K562 (cell line): ENCODE results near the gene PRRT2. TPM values are rescaled to one million over a fixed set of nuclear protein-coding genes. Genes with fewer than 3 reads are reported as not detected.

Experiments used
- ATAC-seq: fragments of 200-7000 bp; cut with Tn5 transposase; 3 replicates; pipeline ENCODE4 v1.9.1; 2020; ENCODE audit warnings: moderate library complexity
- BruUV-seq: library from RNA; stranded (reverse); fragments of 400-500 nt; replicated peaks from 2 replicates; lab custom pipeline; 2021; lab: Mats Ljungman, UMichigan
- CTCF ChIA-PET: fragments of 300-600 bp; formaldehyde crosslinking; extraction: SDS; loops from one replicate; lab custom pipeline; 2021; ENCODE audit warnings: low intra/inter-chr PET ratio; lab: Yijun Ruan, JAX
- POLR2A ChIA-PET: fragments of 300-600, 350-650 bp; sonication (Branson Sonifier 250); formaldehyde crosslinking; extraction: SDS; loops from one replicate; lab custom pipeline; 2021; ENCODE audit warnings: antibody characterized with exemption, inconsistent platforms; lab: Yijun Ruan, JAX
- DNase-seq, 4 experiments: peaks; one replicate each; pipeline versions ENCODE4 v3.0.0 to v3.0.0-alpha.2; 2011 to 2018; ENCODE audit warnings: low spot score in 3 of 4, mixed read lengths in 3 of 4; ENCODE audit errors: extremely low read depth in 1 of 4
- FAIRE-seq: peaks from 2 replicates; lab custom pipeline; 2011; peaks lifted over from hg19 to GRCh38; lab: Jason Lieb, UNC
- H2AFZ ChIP-seq: 2 replicates; pipeline ENCODE4 v1.6.0; 2011; ENCODE audit warnings: low read depth, low read length, control low read depth, inconsistent platforms
- H3K27ac ChIP-seq: fragments of 200-600 bp; 3 replicates; pipeline ENCODE4 v1.8.0; 2011; ENCODE audit warnings: low read depth, mild to moderate bottlenecking, control low read depth, inconsistent platforms, low read length, moderate library complexity, mixed read lengths; ENCODE audit errors: extremely low read depth
- H3K27me3 ChIP-seq, 2 experiments: fragments of 300-600 bp in 1 of 2; 2 replicates in 1 of 2; 3 replicates in 1 of 2; pipeline versions ENCODE4 v1.6.0 to v1.8.0; 2011; ENCODE audit warnings: inconsistent platforms in 2 of 2, low read length in 2 of 2, mild to moderate bottlenecking in 1 of 2, mixed read lengths in 1 of 2, moderate library complexity in 1 of 2; ENCODE audit not compliant: control insufficient read depth in 2 of 2, insufficient read depth in 2 of 2
- H3K36me3 ChIP-seq: fragments of 300-600 bp; 3 replicates; pipeline ENCODE4 v1.8.0; 2011; ENCODE audit warnings: mild to moderate bottlenecking, low read length, inconsistent platforms; ENCODE audit not compliant: control insufficient read depth, insufficient read depth
- H3K4me1 ChIP-seq, 2 experiments: fragments of 200-600 bp in 1 of 2; replicated peaks in 1 of 2; 2 replicates in 1 of 2; 3 replicates in 1 of 2; pipeline versions ENCODE4 v1.5.1 to v1.8.0; 2011; ENCODE audit warnings: inconsistent platforms in 2 of 2, low read length in 2 of 2, mild to moderate bottlenecking in 1 of 2, mixed read lengths in 1 of 2, moderate library complexity in 1 of 2; ENCODE audit not compliant: control insufficient read depth in 2 of 2, insufficient read depth in 2 of 2
- H3K4me2 ChIP-seq: 2 replicates; pipeline ENCODE4 v1.6.1; 2011; ENCODE audit warnings: low read length, control low read depth, inconsistent platforms, mixed read lengths; ENCODE audit not compliant: insufficient read depth
- H3K4me3 ChIP-seq: fragments of 200-600 bp; sonication (generic), shearing (Covaris generic); 2 replicates; pipeline ENCODE4 v1.5.1; 2016; ENCODE audit warnings: control low read depth, inconsistent platforms
- H3K79me2 ChIP-seq: fragments of 200-600 bp; 3 replicates; pipeline ENCODE4 v1.8.0; 2011; ENCODE audit warnings: low read length, inconsistent platforms; ENCODE audit not compliant: control insufficient read depth, insufficient read depth
- H3K9ac ChIP-seq, 2 experiments: 2 replicates each; pipeline versions ENCODE4 v1.6.0 to v1.6.1; 2011; ENCODE audit warnings: low read depth in 2 of 2, low read length in 2 of 2, control low read depth in 1 of 2, inconsistent platforms in 1 of 2, mild to moderate bottlenecking in 1 of 2, mixed read lengths in 1 of 2; ENCODE audit not compliant: insufficient read depth in 1 of 2
- H3K9me1 ChIP-seq: one replicate; pipeline ENCODE4 v1.6.0; 2011; ENCODE audit warnings: inconsistent platforms, mild to moderate bottlenecking, low read length, moderate library complexity; ENCODE audit not compliant: control insufficient read depth, insufficient read depth
- H3K9me3 ChIP-seq: replicated peaks from 2 replicates; pipeline ENCODE4 v1.5.1; 2011; ENCODE audit warnings: low read depth, low read length, inconsistent platforms; ENCODE audit not compliant: control insufficient read depth, insufficient read depth
- H4K20me1 ChIP-seq: replicated peaks from 2 replicates; pipeline ENCODE4 v1.6.1; 2011; ENCODE audit warnings: low read length, inconsistent platforms, mixed read lengths; ENCODE audit not compliant: control insufficient read depth, insufficient read depth
- HES1 ChIP-seq: fragments of 450-650 bp; IDR thresholded peaks from 2 replicates; pipeline ENCODE4 v1.6.1; 2016; ENCODE audit warnings: low read depth, mild to moderate bottlenecking, moderate library complexity
- POU5F1 ChIP-seq: fragments of 150-350 bp; IDR thresholded peaks from 2 replicates; pipeline ENCODE4 v1.6.1; 2014; ENCODE audit warnings: borderline replicate concordance, low read length, low read depth, mild to moderate bottlenecking; ENCODE audit not compliant: partially characterized antibody
- ZNF12 ChIP-seq: sonication (generic); formaldehyde crosslinking; IDR thresholded peaks from 2 replicates; pipeline ENCODE4 v1.4.0; 2020; ENCODE audit warnings: mild to moderate bottlenecking, missing genetic modification reagents
- ZNF780A ChIP-seq: fragments of 250-450 bp; sonication (Bioruptor Pico); IDR thresholded peaks from 2 replicates; pipeline ENCODE4 v1.5.0; 2021; ENCODE audit warnings: mild to moderate bottlenecking
- WGBS: fragments of 100-300 bp; shearing (Covaris generic); methylation state at CpG from one replicate; pipeline ENCODE4 v1.1.6; 2016; ENCODE audit warnings: low coverage, mixed read lengths; ENCODE audit not compliant: insufficient coverage; ENCODE audit errors: missing lambda C conversion rate; 5-methylcytosine and 5-hydroxymethylcytosine counted together
- in situ Hi-C: fragments of 300-500 bp; cut with MboI; formaldehyde crosslinking; loops from 4 replicates; pipeline ENCODE4 v1.15.0; 2018; ENCODE audit warnings: inconsistent platforms, mixed read lengths
- intact Hi-C: fragments of 100-400 bp; cut with micrococcal nuclease; formaldehyde crosslinking; loops from 2 replicates; pipeline ENCODE4 v1.14.2; 2022
- polyA plus RNA-seq, 8 experiments: library from polyadenylated mRNA; depleted of rRNA in 4 of 8; stranded (reverse) in 5 of 8; unstranded in 3 of 8; fragments of >200 nt; fragmentation: Nextera tagmentation in 2 of 8; fragmentation: Illumina TruSeq in 1 of 8; extraction: Ambion mirVana in 2 of 8; extraction: Trizol in 1 of 8; gene quantifications; 2 replicates each; pipeline versions ENCODE4 v1.2.1 to v1.2.3, GENCODE V29; 2011 to 2014; ENCODE audit warnings: inconsistent platforms in 1 of 8, missing spikeins in 1 of 8
- total RNA-seq, 7 experiments: library from RNA; depleted of rRNA in 6 of 7; stranded (reverse); fragments of >200 nt in 6 of 7; fragmentation: Illumina TruSeq in 2 of 7; extraction: Trizol in 2 of 7; gene quantifications; 2 replicates each; pipeline versions ENCODE4 v1.2.1 to v1.2.3, GENCODE V29; 2011 to 2021; ENCODE audit warnings: low replicate concordance in 1 of 7
- TF ChIP-seq, protein P1 (sequence below): sonication (generic); formaldehyde crosslinking; IDR thresholded peaks from 2 replicates; pipeline ENCODE4 v1.8.0; 2023; ENCODE audit warnings: missing genetic modification reagents, mild to moderate bottlenecking, borderline replicate concordance

Gene PRRT2
- total and polyA plus RNA-seq, 9 of the 15 experiments (the other 6 are each of a cell fraction or from before 2014, with no cell fraction given), result 0.11 to 1.0 (median 0.42) TPM; not detected in 2

DNA sequence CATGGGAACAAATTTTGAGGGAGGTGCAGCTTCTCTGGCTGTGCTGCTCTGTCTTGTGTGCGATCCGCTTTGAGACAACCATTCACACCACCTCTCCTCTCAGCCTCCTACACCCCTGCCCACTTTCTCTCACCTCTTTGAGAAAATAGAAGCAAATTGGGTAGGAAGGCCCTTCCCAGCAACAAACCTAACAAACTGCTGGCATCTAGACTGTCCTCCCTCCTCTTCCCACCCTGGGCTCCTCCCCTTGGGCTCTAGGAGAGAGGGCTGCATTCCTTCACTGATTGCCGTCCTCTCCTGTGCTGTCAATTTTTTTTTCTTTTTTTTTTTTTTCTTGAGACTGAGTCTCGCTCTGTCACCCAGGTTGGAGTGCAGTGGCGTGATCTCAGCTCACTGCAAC, 37.5 kb downstream of the PRRT2 start (continued):
- TF ChIP-seq HES1, result no peak

- no peak overlapping the region for H3K9ac ChIP-seq
- no peak for ATAC-seq
- no peaks in the 10 kb centered on the region for H3K36me3 ChIP-seq
- no peak overlapping the region for H3K4me3 ChIP-seq
- H4K20me1 ChIP-seq, result no peaks in the 10 kb centered on the region
- no peak for FAIRE-seq
- H3K79me2 ChIP-seq, result no peaks in the 10 kb centered on the region
- no peak overlapping the region for H2AFZ ChIP-seq
- ChIA-PET POLR2A (no interaction called here), CTCF (no interaction called here)
- intact Hi-C loops (no loop called here), in situ Hi-C loops (no loop called here)
- DNase-seq, result no peak
- peaks cover 4 to 11% of the 10 kb centered on the region in 2 experiments; a peak in 3 of 5 replicates for H3K4me1 ChIP-seq
- H3K27me3 ChIP-seq, result no peaks in the 10 kb centered on the region
- no peaks in the 10 kb centered on the region for H3K9me3 ChIP-seq
- no TSS peak for BruUV-seq
- TF ChIP-seq, protein P1, sequence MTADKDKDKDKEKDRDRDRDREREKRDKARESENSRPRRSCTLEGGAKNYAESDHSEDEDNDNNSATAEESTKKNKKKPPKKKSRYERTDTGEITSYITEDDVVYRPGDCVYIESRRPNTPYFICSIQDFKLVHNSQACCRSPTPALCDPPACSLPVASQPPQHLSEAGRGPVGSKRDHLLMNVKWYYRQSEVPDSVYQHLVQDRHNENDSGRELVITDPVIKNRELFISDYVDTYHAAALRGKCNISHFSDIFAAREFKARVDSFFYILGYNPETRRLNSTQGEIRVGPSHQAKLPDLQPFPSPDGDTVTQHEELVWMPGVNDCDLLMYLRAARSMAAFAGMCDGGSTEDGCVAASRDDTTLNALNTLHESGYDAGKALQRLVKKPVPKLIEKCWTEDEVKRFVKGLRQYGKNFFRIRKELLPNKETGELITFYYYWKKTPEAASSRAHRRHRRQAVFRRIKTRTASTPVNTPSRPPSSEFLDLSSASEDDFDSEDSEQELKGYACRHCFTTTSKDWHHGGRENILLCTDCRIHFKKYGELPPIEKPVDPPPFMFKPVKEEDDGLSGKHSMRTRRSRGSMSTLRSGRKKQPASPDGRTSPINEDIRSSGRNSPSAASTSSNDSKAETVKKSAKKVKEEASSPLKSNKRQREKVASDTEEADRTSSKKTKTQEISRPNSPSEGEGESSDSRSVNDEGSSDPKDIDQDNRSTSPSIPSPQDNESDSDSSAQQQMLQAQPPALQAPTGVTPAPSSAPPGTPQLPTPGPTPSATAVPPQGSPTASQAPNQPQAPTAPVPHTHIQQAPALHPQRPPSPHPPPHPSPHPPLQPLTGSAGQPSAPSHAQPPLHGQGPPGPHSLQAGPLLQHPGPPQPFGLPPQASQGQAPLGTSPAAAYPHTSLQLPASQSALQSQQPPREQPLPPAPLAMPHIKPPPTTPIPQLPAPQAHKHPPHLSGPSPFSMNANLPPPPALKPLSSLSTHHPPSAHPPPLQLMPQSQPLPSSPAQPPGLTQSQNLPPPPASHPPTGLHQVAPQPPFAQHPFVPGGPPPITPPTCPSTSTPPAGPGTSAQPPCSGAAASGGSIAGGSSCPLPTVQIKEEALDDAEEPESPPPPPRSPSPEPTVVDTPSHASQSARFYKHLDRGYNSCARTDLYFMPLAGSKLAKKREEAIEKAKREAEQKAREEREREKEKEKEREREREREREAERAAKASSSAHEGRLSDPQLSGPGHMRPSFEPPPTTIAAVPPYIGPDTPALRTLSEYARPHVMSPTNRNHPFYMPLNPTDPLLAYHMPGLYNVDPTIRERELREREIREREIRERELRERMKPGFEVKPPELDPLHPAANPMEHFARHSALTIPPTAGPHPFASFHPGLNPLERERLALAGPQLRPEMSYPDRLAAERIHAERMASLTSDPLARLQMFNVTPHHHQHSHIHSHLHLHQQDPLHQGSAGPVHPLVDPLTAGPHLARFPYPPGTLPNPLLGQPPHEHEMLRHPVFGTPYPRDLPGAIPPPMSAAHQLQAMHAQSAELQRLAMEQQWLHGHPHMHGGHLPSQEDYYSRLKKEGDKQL (CRISPR knock-in tag), result no peak
- no peak for TF ChIP-seq POU5F1
- TF ChIP-seq ZNF780A (CRISPR knock-in tag), result no peak
- peak; percentile 93 for TF ChIP-seq ZNF12 (CRISPR knock-in tag)
- no peak overlapping the region for H3K27ac ChIP-seq
- WGBS, result 38% methylated on average over 3 of the region's 3 CpGs
- no peaks in the 10 kb centered on the region for H3K9me1 ChIP-seq
- no peak overlapping the region for H3K4me2 ChIP-seq
Observed at GRCh38 chr16:29850998-29851397, 39.0 kb downstream of the PRRT2 start.
